ENCODE data around the gene MPZL2. TPM values are rescaled to one million over a fixed set of nuclear protein-coding genes. Genes with fewer than 3 reads are reported as not detected.

Gene MPZL2
- total RNA-seq, 1 experiment from 2014 or later: 1.8 TPM

DNA sequence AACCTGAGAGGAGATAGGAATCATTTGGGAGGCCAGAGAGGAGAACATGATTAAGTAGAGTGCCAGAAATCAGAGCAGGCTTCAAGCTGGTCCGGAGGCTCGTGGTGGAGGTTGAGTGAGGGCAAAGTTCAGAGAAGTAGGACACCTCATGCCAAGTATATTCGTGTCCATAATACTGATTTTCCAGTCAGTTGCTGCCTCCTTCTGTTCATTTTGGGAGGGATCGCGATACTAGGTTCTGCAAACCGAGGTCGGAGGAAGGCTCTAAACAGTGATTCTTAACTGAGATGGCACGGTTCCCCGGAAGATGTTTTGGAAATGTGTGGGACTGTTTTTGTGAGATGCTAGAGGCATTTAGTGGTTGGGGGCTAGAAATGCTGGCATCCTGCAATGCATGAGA, 26.8 kb upstream of the MPZL2 start:
- TF ChIP-seq, protein P1, sequence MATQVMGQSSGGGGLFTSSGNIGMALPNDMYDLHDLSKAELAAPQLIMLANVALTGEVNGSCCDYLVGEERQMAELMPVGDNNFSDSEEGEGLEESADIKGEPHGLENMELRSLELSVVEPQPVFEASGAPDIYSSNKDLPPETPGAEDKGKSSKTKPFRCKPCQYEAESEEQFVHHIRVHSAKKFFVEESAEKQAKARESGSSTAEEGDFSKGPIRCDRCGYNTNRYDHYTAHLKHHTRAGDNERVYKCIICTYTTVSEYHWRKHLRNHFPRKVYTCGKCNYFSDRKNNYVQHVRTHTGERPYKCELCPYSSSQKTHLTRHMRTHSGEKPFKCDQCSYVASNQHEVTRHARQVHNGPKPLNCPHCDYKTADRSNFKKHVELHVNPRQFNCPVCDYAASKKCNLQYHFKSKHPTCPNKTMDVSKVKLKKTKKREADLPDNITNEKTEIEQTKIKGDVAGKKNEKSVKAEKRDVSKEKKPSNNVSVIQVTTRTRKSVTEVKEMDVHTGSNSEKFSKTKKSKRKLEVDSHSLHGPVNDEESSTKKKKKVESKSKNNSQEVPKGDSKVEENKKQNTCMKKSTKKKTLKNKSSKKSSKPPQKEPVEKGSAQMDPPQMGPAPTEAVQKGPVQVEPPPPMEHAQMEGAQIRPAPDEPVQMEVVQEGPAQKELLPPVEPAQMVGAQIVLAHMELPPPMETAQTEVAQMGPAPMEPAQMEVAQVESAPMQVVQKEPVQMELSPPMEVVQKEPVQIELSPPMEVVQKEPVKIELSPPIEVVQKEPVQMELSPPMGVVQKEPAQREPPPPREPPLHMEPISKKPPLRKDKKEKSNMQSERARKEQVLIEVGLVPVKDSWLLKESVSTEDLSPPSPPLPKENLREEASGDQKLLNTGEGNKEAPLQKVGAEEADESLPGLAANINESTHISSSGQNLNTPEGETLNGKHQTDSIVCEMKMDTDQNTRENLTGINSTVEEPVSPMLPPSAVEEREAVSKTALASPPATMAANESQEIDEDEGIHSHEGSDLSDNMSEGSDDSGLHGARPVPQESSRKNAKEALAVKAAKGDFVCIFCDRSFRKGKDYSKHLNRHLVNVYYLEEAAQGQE (IDR thresholded peaks at IDR 0.05; ENCODE audit: insufficient read depth in 1 of 2, low read depth in 2 of 2, low read length in 1 of 2): no peak
- peak; percentile 72 for TF ChIP-seq CTCF (IDR thresholded peaks at IDR 0.05)
- TF ChIP-seq TCF7L2 (IDR thresholded peaks at IDR 0.05; ENCODE audit: low read depth, low read length): no peak
- intact Hi-C loops (cut with micrococcal nuclease; ENCODE audit: unreplicated experiment) (loop anchor here (2.0 to 5.0 kb wide), 2 partner anchors 92 to 139 kb away; partner anchors contain the start of gene SCN4B), in situ Hi-C loops (cut with HindIII; ENCODE audit: low pct_unique_long_range_greater_than_20kb, low sequenced_read_pairs) (no loop called here)
- DNase-seq (ENCODE audit: low read depth, low spot score) (no peak), ATAC-seq (peak; percentile 83)
- BruUV-seq (replicated peaks): no TSS peak
- no peak overlapping the region for H3K27ac ChIP-seq (ENCODE audit: low read length)
- no peaks in the 10 kb centered on the region; the same call in 1 of the 2 replicates for H3K4me1 ChIP-seq (ENCODE audit: control insufficient read depth, insufficient read depth, low read length)
- H3K4me3 ChIP-seq (ENCODE audit: low read depth in 2 of 2, low read length in 2 of 2): no peak overlapping the region
- H3K9me3 ChIP-seq (ENCODE audit: control insufficient read depth, insufficient read depth, low read depth, low read length): no peaks in the 10 kb centered on the region
- no peaks in the 10 kb centered on the region for H3K36me3 ChIP-seq (ENCODE audit: control insufficient read depth, insufficient read depth, low read length)
- peaks cover 14% of the 10 kb centered on the region for H3K27me3 ChIP-seq (ENCODE audit: control insufficient read depth, insufficient read depth, low read length)
- POLR2A ChIA-PET: interaction anchor here (0.7 kb wide), 1 partner anchor 151 kb away, joined by 3 read pairs; no protein-coding TSS in a partner anchor
- CTCF ChIA-PET: interaction anchor here (0.9 to 1.0 kb wide), 2 partner anchors 60 to 146 kb away, joined by 5 to 6 read pairs; no protein-coding TSS in a partner anchor

GRCh38 chr11:118289401-118289800, 25.3 kb upstream of the MPZL2 start:
- TF ChIP-seq CTCF (IDR thresholded peaks at IDR 0.05): no peak
- no peak for TF ChIP-seq TCF7L2 (IDR thresholded peaks at IDR 0.05; ENCODE audit: low read depth, low read length)
- no peak for TF ChIP-seq POLR2AphosphoS5 (IDR thresholded peaks at IDR 0.05; ENCODE audit: low read depth, low read length)
- TF ChIP-seq, protein P1 (IDR thresholded peaks at IDR 0.05; ENCODE audit: insufficient read depth in 1 of 2, low read depth in 2 of 2, low read length in 1 of 2): no peak
- intact Hi-C loops (cut with micrococcal nuclease; ENCODE audit: unreplicated experiment): no loop called here
- CTCF ChIA-PET: interaction anchor here (1.3 kb wide), 1 partner anchor 91 kb away, joined by 5 read pairs; no protein-coding TSS in a partner anchor
- POLR2A ChIA-PET: interaction anchor here (0.6 kb wide), 1 partner anchor 102 kb away, joined by 3 read pairs; no protein-coding TSS in a partner anchor
- Histone ChIP-seq H3K27me3 (ENCODE audit: control insufficient read depth, insufficient read depth, low read length) (peaks cover 12% of the 10 kb centered on the region; the same call in 1 of the 2 replicates), H3K36me3 (ENCODE audit: control insufficient read depth, insufficient read depth, low read length) (no peaks in the 10 kb centered on the region), H3K27ac (ENCODE audit: low read length) (no peak overlapping the region), H3K4me1 (ENCODE audit: control insufficient read depth, insufficient read depth, low read length) (no peaks in the 10 kb centered on the region; the same call in 1 of the 2 replicates), H3K9me3 (ENCODE audit: control insufficient read depth, insufficient read depth, low read depth, low read length) (no peaks in the 10 kb centered on the region), H3K4me3 (ENCODE audit: low read depth in 2 of 2, low read length in 2 of 2) (no peak overlapping the region)
- in situ Hi-C loops (cut with HindIII; ENCODE audit: low pct_unique_long_range_greater_than_20kb, low sequenced_read_pairs): no loop called here
- DNase-seq (ENCODE audit: low read depth, low spot score): no peak
- no TSS peak for BruUV-seq (replicated peaks)
- ATAC-seq: no peak

All from Panc1 (cell line).